T-helper 17 cell (primary cell): Measurements from ENCODE around the gene PLOD1. TPM values are rescaled to one million over a fixed set of nuclear protein-coding genes. Genes with fewer than 3 reads are reported as not detected.
"Not testable (repeated sequence)": the region's sequence is repeated elsewhere in the genome, so short reads cannot be mapped to it uniquely, and the experiment has no call there.

Source experiments
- ATAC-seq: fragments of 150-1000 bp; cut with Tn5 transposase; 2 replicates; pipeline ENCODE4 v1.10.0; 2021; ENCODE audit warnings: mild to moderate bottlenecking, moderate library complexity
- DNase-seq, 3 donors: peaks; one replicate each; pipeline versions ENCODE4 v3.0.0 to v3.0.0-alpha.2; 2020 to 2021
- H3K9me3 ChIP-seq: one replicate; pipeline ENCODE4 v1.7.0; 2013; ENCODE audit warnings: low read length, mild to moderate bottlenecking; ENCODE audit not compliant: control insufficient read depth, poor library complexity, severe bottlenecking
- H3K27ac Mint-ChIP-seq: one replicate; pipeline ENCODE4 v1.8.0; 2022; ENCODE audit warnings: mild to moderate bottlenecking, moderate library complexity, mixed read lengths
- H3K27me3 Mint-ChIP-seq: one replicate; pipeline ENCODE4 v1.8.0; 2022; ENCODE audit warnings: mixed read lengths
- H3K36me3 Mint-ChIP-seq: one replicate; pipeline ENCODE4 v1.8.0; 2022; ENCODE audit warnings: low read depth, mixed read lengths
- H3K4me1 Mint-ChIP-seq: one replicate; pipeline ENCODE4 v1.8.0; 2022; ENCODE audit warnings: mild to moderate bottlenecking, mixed read lengths
- H3K4me3 Mint-ChIP-seq: one replicate; pipeline ENCODE4 v1.8.0; 2022; ENCODE audit warnings: mild to moderate bottlenecking, moderate library complexity, mixed read lengths
- total RNA-seq, 4 donors: library from RNA in 2 of 4; stranded (reverse) in 2 of 4; gene quantifications; one replicate each; pipeline ENCODE4 v1.2.3 and lab custom pipeline; 2022 to 2026

The PLOD1 gene
- total RNA-seq, 2 donors from 2014 or later = 2.8 to 3.0 TPM

GRCh38 chr1:11920239-11920903 is 14.1 kb upstream of the PLOD1 start:
- Mint-ChIP-seq H3K27me3 (no peaks in the 10 kb centered on the region), H3K4me3 (no peak overlapping the region), H3K36me3 (peaks cover 3% of the 10 kb centered on the region), H3K4me1 (peaks cover 23% of the 10 kb centered on the region), H3K27ac (no peak overlapping the region)
- ATAC-seq (no peak), DNase-seq (no peak)
- H3K9me3 ChIP-seq = no peaks in the 10 kb centered on the region

- Mint-ChIP-seq H3K4me1 (peaks cover 23% of the 10 kb centered on the region), H3K27ac (no peak overlapping the region), H3K36me3 (peaks cover 3% of the 10 kb centered on the region), H3K27me3 (no peaks in the 10 kb centered on the region), H3K4me3 (peak overlapping the region; percentile 43)
- ATAC-seq = no peak
- DNase-seq = no peak
- H3K9me3 ChIP-seq = no peaks in the 10 kb centered on the region
These were observed 13.5 kb upstream of the PLOD1 start for GRCh38 chr1:11921022-11921421.

- no peak for DNase-seq
- no peaks in the 10 kb centered on the region for H3K9me3 ChIP-seq
- peaks cover 3% of the 10 kb centered on the region for H3K36me3 Mint-ChIP-seq
- H3K27me3 Mint-ChIP-seq = no peaks in the 10 kb centered on the region
- no peak for ATAC-seq
- H3K4me1 Mint-ChIP-seq = peaks cover 26% of the 10 kb centered on the region
- no peak overlapping the region for H3K27ac Mint-ChIP-seq
- peak overlapping the region; percentile 90 for H3K4me3 Mint-ChIP-seq
These were observed 11.3 kb upstream of the PLOD1 start for GRCh38 chr1:11923069-11923826.

- peaks cover 26% of the 10 kb centered on the region for H3K4me1 Mint-ChIP-seq
- DNase-seq = no peak
- no peak for ATAC-seq
- peak overlapping the region; percentile 90 for H3K4me3 Mint-ChIP-seq
- H3K9me3 ChIP-seq = no peaks in the 10 kb centered on the region
- peaks cover 3% of the 10 kb centered on the region for H3K36me3 Mint-ChIP-seq
- H3K27ac Mint-ChIP-seq = no peak overlapping the region
- H3K27me3 Mint-ChIP-seq = no peaks in the 10 kb centered on the region
These were observed 10.7 kb upstream of the PLOD1 start for GRCh38 chr1:11923827-11924113.

GRCh38 chr1:11924334-11925195 is 10.0 kb upstream of the PLOD1 start:
- ATAC-seq = no peak

GRCh38 chr1:11925196-11925937 is 9.2 kb upstream of the PLOD1 start:
- H3K9me3 ChIP-seq, H3K27me3 Mint-ChIP-seq, H3K36me3 Mint-ChIP-seq, DNase-seq, ATAC-seq: not testable (repeated sequence)
- Mint-ChIP-seq H3K27ac (peak overlapping the region; percentile 83), H3K4me1 (peaks cover 26% of the 10 kb centered on the region), H3K4me3 (peak overlapping the region; percentile 90)

More at GRCh38 chr1:11924334-11925195, 10.0 kb upstream of the PLOD1 start:
- Mint-ChIP-seq H3K27me3 (no peaks in the 10 kb centered on the region), H3K27ac (peak overlapping the region; percentile 83), H3K4me3 (peak overlapping the region; percentile 90), H3K4me1 (peaks cover 26% of the 10 kb centered on the region), H3K36me3 (peaks cover 3% of the 10 kb centered on the region)
- no peak for DNase-seq
- no peaks in the 10 kb centered on the region for H3K9me3 ChIP-seq

GRCh38 chr1:11925938-11926292 is 8.6 kb upstream of the PLOD1 start:
- Mint-ChIP-seq H3K27ac (peak overlapping the region; percentile 67), H3K4me1 (peaks cover 22% of the 10 kb centered on the region), H3K36me3 (peaks cover 3% of the 10 kb centered on the region), H3K4me3 (peak overlapping the region; percentile 93), H3K27me3 (no peaks in the 10 kb centered on the region)
- DNase-seq (peak; percentile 15 to 24 (median 17)), ATAC-seq (peak; percentile 49)
- H3K9me3 ChIP-seq = no peaks in the 10 kb centered on the region

GRCh38 chr1:11927866-11928592 is 6.5 kb upstream of the PLOD1 start:
- no peak for ATAC-seq
- no peak overlapping the region for H3K27ac Mint-ChIP-seq
- H3K36me3 Mint-ChIP-seq = peaks cover 3% of the 10 kb centered on the region
- no peak overlapping the region for H3K4me3 Mint-ChIP-seq
- no peak for DNase-seq
- H3K27me3 Mint-ChIP-seq = no peaks in the 10 kb centered on the region
- no peaks in the 10 kb centered on the region for H3K9me3 ChIP-seq
- peaks cover 19% of the 10 kb centered on the region for H3K4me1 Mint-ChIP-seq

- DNase-seq (no peak), ATAC-seq (no peak)
- Mint-ChIP-seq H3K4me3 (no peak overlapping the region), H3K36me3 (no peaks in the 10 kb centered on the region), H3K27ac (no peak overlapping the region), H3K4me1 (peaks cover 6% of the 10 kb centered on the region), H3K27me3 (no peaks in the 10 kb centered on the region)
- no peaks in the 10 kb centered on the region for H3K9me3 ChIP-seq
These were observed 4.7 kb upstream of the PLOD1 start for GRCh38 chr1:11929849-11930248.

GRCh38 chr1:11930571-11931445 is 3.7 kb upstream of the PLOD1 start:
- H3K4me1 Mint-ChIP-seq = peaks cover 5% of the 10 kb centered on the region
- DNase-seq = no peak
- H3K9me3 ChIP-seq = no peaks in the 10 kb centered on the region
- no peak overlapping the region for H3K4me3 Mint-ChIP-seq
- H3K27me3 Mint-ChIP-seq = no peaks in the 10 kb centered on the region
- H3K36me3 Mint-ChIP-seq = no peaks in the 10 kb centered on the region
- H3K27ac Mint-ChIP-seq = no peak overlapping the region
- no peak for ATAC-seq

- H3K4me1 Mint-ChIP-seq = peaks cover 3% of the 10 kb centered on the region
- H3K4me3 Mint-ChIP-seq = no peak overlapping the region
- no peak overlapping the region for H3K27ac Mint-ChIP-seq
- no peaks in the 10 kb centered on the region for H3K9me3 ChIP-seq
- DNase-seq = no peak
- H3K27me3 Mint-ChIP-seq = no peaks in the 10 kb centered on the region
- no peak for ATAC-seq
- H3K36me3 Mint-ChIP-seq = no peaks in the 10 kb centered on the region
These were observed 2.7 kb upstream of the PLOD1 start for GRCh38 chr1:11931845-11932244.

GRCh38 chr1:11935057-11935412 is 518 bp downstream of the PLOD1 start:
- Mint-ChIP-seq H3K27me3 (no peaks in the 10 kb centered on the region), H3K36me3 (no peaks in the 10 kb centered on the region), H3K27ac (no peak overlapping the region), H3K4me3 (peak overlapping the region; percentile 83), H3K4me1 (peaks cover 3% of the 10 kb centered on the region)
- DNase-seq = no peak
- H3K9me3 ChIP-seq = no peaks in the 10 kb centered on the region
- no peak for ATAC-seq
